LNCAP (cell line): ENCODE data around the gene ITGAE.

Experiments used
- CTCF ChIP-seq: fragments of 450-650 bp; IDR thresholded peaks from 2 replicates; pipeline ENCODE4 v1.5.1; 2017; ENCODE audit warnings: mild to moderate bottlenecking

ITGAE gene

GRCh38 chr17:3796822-3797170 lies 4.2 kb downstream of the ITGAE start:
- no peak for TF ChIP-seq CTCF

DNA sequence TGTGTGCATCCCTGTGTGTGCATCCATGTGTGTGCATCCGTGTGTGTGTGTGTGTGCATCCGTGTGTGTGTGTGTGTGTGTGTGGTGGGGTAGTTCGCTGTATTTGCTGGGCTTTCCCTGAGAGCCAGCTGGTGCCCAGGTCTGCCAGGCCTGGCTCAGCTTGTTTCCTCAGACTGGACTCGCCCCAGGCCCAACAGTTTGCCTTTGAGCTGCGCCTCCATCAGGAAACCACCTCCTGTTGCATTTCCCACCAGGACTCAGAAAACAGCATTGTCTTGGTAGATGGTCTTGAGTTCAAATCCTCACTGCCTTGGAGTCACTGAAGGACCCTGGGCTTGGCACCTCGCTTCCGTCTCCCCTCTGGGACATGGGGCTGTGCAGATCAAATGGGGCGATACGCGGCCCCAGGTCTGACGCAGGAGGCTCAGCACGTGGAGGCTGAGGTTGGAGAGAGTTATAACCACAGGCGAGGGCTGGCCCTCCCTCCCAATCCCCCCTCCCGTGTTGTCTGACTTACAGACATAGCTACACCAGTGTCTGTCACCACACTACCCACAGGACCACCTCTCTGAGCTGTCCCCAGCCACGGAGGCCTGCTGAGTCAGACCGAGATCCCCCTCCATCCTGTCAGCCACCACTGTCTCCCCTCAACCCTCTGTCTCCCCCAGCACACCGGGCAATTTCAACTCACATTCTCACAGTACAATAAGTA lies 4.7 kb downstream of the ITGAE start:
- TF ChIP-seq CTCF = no peak

DNA sequence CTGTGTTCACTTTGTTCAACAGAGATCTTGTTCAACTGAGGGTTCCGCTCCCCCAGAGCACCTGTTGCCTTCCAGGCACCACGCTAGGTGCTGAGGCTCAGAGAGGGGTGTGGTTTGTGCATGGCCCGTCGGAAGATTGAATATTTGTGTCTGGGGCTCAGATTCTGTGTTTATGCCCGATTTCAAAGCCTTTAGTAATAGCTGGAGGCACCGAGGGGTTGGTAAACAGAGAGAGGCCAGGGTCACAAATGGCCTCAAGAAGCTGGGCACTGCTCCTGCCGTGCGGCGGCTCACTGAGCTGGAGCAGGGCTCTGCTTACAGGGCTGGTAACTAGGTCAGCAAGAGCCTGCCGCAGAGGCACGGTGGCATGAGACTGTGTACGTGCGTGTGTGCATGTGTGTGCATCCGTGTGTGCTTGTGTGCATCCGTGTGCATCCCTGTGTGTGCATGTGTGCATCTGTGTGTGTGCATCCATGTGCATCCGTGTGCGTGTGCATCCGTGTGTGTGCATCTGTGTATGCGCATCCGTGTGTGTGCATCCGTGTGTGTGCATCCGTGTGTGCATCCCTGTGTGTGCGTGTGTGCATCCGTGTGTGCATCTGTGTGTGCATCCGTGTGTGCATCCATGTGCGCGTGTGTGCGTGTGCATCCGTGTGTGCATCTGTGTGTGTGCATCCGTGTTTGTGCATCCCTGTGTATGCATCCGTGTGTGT lies 5.4 kb downstream of the ITGAE start:
- TF ChIP-seq CTCF = no peak

DNA sequence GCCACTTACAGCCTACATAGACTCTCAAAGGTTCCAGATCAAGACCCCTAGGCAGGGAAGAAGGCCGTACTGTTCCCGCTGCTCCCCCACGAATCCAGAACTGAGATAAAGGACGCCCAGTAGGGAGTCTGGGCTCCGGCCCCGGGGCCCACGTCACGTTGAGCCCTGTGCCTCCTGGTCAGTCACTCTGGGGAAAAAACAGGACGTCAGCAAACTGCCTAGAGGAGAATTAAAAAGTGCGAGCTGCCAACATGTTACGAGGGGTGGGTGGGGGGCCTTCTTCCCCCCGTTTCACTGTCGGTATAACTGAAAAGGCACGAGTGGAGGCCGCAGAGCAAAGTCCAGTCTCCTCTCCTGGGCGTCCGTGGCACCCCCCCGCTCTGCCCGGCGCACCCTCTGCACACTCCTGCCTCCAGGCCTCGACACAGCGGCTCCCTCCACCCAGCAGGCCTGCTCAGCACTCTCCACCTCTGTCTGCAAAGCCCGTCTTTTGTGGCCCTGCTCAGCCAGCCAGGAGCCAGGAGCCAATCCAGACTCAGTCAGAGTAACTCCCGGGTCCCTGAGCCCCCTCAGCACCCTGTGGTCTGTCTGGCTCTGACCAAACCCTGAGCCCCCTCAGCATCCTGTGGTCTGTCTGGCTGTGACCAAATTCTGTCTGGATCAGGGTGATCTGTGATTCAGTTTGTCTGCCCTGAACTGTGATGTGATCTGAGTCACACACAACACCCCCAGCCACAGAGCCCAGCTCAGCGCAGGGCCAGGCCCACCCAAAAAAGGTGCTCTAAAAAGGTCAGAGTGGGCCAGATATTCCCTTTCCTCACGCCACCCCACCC lies 6.2 kb downstream of the ITGAE start:
- no peak for TF ChIP-seq CTCF

- no peak for TF ChIP-seq CTCF
Measured at GRCh38 chr17:3792481-3792880, 8.5 kb downstream of the ITGAE start.

DNA sequence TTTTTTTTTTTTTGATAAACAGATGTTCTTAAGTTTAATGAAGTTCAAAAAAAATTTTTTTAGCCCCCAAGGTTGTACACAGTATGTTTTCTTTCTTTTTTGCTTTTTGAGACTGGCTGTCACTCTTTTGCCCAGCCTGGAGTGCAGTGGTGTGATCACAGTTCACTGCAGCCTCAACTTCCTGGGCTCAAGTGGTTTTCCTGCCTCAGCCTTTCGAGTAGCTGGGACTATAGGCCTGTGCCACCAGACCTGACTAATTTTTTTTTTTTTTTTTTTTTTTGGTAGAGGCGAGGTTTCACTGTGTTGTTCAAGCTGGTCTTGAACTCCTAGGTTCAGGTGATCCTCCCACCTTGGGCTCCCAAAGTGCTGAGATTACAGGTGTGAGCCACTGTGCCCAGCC lies 12.8 kb downstream of the ITGAE start:
- no peak for TF ChIP-seq CTCF

- no peak for TF ChIP-seq CTCF
Measured at GRCh38 chr17:3782751-3783150, 18.2 kb downstream of the ITGAE start.
